Inferior parietal cortex (tissue), 1 donor: ENCODE measurements around the gene CAPN9.

Experiments
- DNase-seq: peaks from one replicate; pipeline ENCODE4 v3.0.0-alpha.2; 2016; ENCODE audit errors: extremely low spot score

Gene CAPN9

DNA sequence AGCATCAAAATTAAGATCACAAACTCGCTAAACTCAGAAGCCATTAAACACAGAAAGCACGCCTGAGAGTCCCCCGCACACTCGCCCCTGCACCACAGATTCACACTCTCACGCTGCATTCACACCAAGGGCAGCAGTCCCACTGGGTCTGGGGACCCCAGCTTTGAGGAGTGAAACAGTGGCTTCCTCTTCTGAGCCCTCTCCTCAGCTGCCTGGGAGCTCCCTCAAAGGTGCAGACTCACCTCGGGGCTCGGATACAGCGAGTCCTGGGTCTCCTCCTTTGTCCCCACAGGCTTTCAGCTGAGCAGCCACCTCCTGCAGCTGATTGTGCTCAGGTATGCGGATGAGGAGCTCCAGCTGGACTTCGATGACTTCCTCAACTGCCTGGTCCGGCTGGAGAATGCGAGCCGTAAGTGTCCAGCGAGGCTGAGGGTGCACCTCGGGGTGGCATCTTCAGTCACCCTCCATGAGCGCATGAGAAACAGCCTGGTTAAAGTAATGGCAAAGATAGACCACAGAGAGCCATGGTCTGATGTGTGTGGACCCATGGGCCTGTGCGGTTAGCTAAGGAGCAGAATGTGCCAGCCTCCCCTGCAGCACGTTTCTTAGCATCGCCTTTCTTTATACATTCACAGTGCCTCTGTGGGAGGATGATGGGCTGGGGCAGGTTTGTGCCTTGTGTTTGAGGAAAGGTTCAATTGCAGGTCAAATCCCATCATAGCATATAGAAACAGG, 47.9 kb downstream of the CAPN9 start:
- no peak for DNase-seq

DNA sequence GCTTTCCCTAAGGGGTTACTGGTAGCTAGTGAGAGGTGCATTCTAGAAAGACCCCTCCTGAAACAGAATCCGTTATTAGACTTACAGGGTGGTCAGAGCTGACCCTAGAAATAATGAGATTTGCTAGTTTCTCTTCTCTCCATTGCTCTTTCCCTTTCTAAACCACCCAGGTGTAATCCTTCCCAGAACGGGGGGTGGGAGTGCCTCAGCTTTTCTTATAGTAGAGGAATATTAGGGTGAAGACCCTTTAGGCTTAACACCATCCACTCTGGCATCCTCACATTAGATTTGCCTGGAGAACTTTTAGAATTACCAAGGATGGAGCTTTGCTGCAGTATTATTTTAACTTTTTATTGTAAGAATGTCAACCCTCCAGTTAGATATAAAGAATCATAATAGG, 49.4 kb downstream of the CAPN9 start:
- no peak for DNase-seq

- no peak for DNase-seq
These were observed 50.3 kb downstream of the CAPN9 start for GRCh38 chr1:230797376-230797920.

DNA sequence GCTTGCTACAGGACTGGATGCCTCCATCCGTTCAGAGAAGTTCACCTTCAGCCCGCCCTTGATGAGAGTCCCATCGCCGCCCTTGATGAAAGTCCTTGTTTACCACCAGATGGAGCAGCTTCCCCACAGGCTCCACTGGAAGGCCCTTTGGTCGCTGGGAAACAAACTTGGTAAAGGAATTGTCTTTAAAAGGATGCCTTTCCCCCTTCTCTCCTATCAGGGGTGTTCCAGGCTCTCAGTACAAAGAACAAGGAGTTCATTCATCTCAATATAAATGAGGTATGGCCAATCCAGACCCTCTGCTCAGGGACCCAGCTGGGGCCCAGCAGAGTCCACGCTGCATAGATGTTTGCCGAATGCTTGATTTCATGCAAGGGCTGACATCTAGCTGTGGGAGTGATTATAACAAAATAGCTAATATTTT, 50.8 kb downstream of the CAPN9 start:
- DNase-seq, result peak; percentile 87

- no peak for DNase-seq
These were observed 51.3 kb downstream of the CAPN9 start for GRCh38 chr1:230798491-230798890.

- no peak for DNase-seq
These were observed 54.0 kb downstream of the CAPN9 start for GRCh38 chr1:230800891-230801840.

DNA sequence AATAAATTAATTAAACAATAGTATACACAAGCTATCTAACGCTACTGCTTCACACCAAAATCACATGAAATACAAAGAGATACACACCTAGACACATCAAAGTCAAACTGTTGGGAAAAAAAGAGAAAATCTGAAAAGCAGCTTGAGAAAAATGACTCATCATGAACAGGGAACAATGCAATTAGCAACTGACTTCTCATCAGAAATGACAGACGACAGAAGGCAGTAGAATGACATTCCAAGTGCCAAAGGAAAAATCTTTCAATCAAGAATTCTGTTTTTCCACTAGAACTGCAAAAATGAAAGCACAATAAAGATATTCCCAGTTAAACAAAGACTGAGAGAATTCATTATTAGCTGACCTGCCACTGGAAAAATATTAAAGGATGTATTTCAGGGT, 57.2 kb downstream of the CAPN9 start:
- no peak for DNase-seq

DNA sequence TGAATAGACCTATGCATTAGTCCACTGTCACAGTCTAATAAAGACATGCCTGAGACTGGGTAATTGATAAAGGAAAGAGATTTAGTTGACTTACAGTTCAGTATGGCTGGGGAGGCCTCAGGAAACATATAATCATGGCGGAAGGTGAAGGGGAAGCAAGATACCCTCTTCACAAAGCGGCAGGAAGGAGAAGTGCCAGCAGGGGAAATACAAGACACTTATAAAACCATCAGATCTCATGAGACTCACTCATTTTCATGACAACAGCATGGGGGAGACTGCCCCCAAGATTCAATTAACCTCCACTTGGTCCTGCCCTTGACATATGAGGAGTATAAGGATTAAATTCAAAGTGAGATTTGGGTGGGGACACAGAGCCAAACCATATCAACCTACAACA, 59.4 kb downstream of the CAPN9 start:
- no peak for DNase-seq

- DNase-seq, result peak; percentile 96
These were observed 59.8 kb downstream of the CAPN9 start for GRCh38 chr1:230807029-230807428.

DNA sequence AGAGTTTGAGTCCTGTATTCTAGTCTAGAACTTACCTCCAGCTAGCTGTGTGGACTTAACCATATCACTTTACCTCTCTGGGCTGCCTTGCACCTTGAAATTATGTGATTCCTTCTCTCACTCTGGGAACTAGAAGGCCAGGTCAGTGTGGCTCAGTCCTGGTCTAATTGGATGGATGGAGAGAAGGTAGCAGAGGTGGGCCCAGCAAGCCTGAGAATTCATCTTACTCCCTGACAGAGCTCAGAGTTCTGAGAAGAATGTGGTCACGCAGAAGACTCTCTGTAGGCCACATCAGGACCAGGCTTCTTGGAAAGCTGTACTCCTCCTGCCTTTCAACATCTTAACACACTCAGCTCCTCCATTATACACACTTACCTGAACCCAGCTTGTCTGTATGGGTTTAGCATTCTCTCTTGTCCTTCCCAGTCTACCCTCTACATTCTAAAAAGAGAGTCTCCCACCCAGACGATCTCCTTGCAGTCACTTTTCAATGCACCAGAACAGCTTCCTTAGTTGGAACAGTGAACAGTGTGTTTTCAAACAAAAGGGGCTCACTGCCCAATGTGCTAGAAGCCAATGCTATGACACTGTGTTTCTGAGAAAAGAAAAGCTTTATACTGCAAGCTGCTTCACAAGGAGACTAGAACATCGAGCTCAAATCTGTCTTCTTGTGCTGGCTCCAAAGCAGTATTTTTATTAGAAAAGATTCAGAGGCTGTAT, 60.5 kb downstream of the CAPN9 start:
- DNase-seq, result peak; percentile 89

- DNase-seq, result no peak
These were observed 61.2 kb downstream of the CAPN9 start for GRCh38 chr1:230808281-230808872.

DNA sequence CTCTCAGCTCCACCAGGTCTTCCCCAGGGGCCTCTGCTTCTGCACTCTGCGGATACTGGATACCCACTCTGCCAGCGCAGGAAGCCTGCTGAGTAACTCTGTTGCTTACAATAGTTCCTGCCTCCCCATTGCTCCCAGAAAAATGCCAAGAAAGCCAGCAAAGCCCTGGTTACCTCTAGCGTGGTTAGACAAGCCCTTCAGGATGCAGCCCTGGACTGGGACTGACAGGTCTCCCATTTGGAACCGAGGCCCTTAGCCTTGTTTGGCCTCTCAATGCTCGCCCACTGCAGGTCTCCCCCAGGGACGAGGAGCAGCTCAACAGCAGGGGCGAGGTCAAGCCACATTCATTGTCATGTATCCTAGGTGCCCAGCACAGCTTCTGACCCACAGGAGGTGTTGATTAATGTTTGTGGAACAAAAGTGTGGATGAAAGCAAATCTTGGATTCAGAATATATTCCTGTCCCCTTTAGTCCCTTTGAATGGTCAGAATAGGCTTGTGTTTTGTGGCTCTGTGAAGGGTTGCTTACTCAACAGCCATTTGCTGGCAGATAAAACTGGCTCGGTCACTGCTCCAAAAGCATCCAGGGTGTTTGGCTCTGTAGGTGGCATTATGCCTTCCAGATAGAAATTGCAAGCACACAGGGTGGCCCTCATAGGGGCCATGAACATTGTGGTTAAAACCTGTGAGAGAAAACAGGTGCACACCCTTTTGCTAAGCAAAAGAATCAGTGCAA, 62.2 kb downstream of the CAPN9 start:
- no peak for DNase-seq

GRCh38 chr1:230812568-230812967, 65.4 kb downstream of the CAPN9 start:
- DNase-seq, result no peak

DNA sequence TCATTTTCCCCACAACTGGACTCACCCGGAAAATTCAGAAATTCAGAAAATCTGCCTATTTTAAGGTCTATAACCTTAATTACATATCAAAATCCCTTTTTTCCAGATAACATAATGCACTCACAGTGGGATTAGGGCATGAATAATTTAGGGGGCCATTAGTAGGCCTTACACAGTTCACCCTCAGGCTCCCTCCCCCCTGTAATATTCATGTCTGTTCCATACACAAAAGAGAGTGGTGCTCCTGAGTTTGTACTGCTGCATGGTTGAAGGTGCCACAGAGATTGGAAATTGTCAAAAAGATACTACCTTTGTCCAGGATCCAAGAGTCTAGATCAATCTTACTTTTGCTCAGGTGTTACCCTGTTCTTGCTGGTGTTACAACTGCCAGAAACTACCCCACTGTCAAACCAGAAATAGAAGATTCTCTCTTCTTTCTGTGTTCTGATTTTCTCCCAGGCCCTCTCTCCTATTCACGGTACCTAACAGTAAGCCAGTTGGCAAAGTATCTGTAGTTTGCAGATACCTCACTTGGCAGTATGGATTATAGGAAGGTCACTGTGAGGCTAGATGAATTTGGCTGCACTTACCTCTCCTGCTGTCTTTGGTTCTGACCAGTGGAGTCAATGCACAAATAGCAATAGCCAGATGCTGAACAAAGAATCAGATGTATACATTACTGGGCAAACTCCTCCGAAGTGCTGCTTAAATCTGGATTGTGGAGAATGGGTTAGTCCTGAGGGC, 67.9 kb downstream of the CAPN9 start:
- DNase-seq, result no peak

GRCh38 chr1:230816018-230816417, 68.8 kb downstream of the CAPN9 start:
- no peak for DNase-seq

GRCh38 chr1:230818367-230818766, 71.2 kb downstream of the CAPN9 start:
- DNase-seq, result no peak

DNA sequence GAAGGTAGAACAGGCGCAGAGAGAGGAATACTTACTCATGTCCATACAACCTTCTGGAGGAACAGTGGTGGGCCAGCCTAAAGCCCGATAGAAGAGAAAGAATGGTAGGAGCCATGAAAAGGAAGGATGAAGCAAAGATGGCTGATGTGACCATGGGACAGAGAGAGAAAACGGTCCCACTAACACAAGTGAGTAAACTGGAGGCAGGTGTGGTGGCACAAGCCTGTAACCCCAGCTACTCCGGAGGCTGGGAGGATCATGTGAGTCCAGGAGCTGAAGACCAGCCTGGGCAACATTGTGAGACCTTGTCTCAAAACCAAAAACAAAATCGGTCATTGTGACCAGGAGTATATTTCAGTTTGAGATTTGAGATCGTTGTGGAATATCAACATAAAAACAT, 71.7 kb downstream of the CAPN9 start:
- DNase-seq, result no peak

- DNase-seq, result no peak
These were observed 72.8 kb downstream of the CAPN9 start for GRCh38 chr1:230819976-230820375.

DNA sequence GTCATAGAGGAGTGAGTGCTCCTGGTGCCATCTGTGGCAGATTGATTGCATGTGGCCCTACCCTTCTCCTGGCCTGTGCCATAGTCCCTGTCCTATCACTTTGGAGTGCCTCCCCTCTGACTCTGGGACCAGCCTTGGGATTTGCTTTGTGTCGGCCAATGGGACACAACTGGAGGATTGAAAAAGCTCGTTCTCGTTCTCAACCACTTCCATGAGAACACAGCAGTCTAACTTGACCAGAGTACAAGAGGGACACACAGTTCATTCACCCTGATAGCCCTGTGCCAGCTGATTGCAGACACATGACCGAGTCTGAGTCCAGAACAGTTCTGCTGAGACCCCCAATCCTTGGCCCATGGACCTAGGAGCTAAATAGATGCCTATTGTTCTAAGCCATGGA, 73.4 kb downstream of the CAPN9 start:
- peak; percentile 83 for DNase-seq

DNA sequence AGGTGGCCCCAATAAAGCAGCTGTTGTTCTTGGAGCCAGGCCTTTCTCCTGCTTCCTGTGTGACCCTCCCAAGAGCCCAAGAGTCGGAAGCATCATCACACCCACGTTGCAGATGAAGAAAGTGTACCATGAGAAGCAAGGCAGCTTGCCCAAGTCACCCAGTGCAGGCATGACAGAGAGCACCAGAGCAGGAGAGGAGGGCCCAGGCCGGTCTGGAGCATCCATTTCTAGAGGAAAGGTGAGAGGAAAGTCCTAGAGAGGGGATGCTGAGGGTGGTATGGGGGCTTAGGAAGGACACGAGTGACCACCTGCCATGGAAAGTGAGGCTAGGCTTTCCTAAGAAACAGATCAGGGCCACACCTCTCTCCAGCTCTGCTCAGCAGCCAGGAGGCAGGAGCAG, 74.2 kb downstream of the CAPN9 start:
- no peak for DNase-seq
